ENCODE results near the gene HSBP1. TPM values are rescaled to one million over a fixed set of nuclear protein-coding genes. Genes with fewer than 3 reads are reported as not detected.
A peak's percentile ranks its signal among the peaks of the same experiment; 100 is the strongest.

HSBP1 gene
- 10 to 100 TPM; 20.0 to 25.1 (median 21.9) TPM for total RNA-seq

DNA sequence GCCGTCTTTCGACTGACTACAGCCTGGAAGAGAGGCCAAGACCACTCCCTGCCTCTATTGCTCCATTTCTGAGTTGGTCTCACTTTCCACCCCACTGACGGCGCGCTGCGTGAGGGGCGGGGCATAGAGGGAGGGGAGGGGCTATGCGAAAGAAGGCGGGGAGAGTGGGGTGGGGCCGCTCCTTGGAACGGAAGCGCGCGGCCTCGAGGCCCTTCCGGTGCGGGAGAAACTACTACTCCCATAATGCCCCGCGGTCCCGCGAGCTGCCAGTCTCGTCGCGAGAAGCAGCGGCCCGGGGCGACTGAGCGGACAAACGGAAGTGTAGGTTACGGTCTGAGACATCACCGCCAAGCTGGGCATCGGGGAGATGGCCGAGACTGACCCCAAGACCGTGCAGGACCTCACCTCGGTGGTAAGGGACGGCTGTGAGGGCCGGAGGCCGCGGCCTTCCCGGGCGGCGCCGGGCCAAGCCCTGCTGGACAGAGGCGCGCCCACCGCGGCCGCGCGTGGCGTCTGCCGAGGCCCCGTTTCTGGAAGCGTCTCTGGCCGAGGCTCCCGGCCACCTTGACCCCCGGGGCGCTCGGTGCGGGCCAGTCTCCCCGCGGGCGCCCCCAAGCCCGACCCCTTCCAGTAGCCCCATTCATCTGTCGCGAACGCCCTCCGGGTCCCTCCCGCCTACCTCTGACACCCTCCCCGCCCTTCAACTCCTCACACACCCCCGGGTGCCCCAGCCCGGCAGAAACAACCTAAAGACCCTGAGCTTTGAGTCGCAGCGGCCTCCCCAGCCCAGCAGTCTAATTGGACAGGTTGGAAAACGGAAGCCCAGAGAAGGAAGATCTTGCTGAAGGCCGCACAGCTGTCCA is at the start of gene HSBP1:
Gene HSBP1 (plus strand): TSS at position 269 of the 863 bp plus-strand sequence. CDS start 99 bp downstream, at position 368.
- DNase-seq (ENCODE audit: low spot score): peak; percentile 85
- TF ChIP-seq, protein P1, sequence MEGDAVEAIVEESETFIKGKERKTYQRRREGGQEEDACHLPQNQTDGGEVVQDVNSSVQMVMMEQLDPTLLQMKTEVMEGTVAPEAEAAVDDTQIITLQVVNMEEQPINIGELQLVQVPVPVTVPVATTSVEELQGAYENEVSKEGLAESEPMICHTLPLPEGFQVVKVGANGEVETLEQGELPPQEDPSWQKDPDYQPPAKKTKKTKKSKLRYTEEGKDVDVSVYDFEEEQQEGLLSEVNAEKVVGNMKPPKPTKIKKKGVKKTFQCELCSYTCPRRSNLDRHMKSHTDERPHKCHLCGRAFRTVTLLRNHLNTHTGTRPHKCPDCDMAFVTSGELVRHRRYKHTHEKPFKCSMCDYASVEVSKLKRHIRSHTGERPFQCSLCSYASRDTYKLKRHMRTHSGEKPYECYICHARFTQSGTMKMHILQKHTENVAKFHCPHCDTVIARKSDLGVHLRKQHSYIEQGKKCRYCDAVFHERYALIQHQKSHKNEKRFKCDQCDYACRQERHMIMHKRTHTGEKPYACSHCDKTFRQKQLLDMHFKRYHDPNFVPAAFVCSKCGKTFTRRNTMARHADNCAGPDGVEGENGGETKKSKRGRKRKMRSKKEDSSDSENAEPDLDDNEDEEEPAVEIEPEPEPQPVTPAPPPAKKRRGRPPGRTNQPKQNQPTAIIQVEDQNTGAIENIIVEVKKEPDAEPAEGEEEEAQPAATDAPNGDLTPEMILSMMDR (IDR thresholded peaks at IDR 0.05): no peak
- ATAC-seq (ENCODE audit: low FRiP score): peak; percentile 96

DNA sequence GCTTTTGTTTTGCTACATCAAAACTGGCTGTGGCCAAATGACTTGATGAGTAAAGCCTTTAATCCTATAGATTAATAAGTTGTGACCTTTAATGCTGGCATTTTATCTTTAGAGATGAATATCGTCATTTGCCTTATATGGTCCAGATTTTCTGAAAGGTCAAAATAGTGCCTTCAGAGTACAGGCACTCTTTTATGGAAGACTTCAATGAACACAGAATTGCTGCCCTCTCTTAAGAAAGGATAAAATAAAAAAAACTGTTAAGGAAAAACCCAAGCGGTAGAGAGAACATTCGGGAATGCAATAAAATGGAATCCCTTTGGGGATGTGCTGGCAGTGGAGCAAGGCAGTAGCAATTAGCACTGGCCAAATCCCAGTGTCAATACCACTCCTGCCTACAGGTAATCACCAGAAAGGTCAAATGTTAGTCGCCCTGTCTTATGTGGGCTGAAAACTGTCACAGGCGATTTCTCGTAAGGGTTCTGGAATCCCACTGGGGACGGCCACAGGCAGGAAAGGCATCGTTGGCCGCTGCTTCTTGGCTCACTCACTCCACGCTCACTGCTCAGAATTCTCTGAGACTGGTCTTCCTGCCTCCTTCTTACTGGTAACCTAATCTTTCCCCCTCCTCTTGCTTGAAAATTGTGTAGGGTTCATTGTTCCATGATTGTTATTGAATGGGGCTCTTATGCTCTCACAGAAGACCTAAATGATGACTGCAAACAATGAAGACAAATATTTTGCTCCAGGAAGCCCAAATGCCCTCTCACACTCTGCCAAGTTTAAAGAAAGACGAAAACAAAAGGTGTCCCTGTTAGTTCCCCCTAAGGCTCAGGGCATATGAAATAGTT is 45.4 kb upstream of the HSBP1 start:
- TF ChIP-seq, protein P1 (IDR thresholded peaks at IDR 0.05): no peak
- ATAC-seq (ENCODE audit: low FRiP score): no peak

DNA sequence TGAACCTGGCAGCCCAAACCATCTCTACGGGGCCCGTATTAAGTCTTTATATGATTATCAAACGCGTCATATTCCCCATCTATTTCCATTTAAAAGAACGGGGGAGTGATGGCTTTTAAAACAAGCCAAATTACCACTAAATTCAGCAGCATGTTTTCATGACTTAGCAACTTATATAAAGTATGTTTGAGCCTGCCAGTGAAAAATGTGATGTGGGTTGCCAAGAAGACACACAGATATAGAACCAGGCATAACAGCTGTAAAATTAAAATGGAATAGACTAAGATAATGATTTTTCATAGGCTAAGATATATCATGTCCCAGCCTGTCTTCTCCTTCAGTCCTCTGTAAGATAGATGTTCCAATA is 44.8 kb upstream of the HSBP1 start:
- TF ChIP-seq, protein P1 (IDR thresholded peaks at IDR 0.05): no peak
- no peak for DNase-seq (ENCODE audit: low spot score)
- ATAC-seq (ENCODE audit: low FRiP score): no peak

More for the DNA sequence above, 45.4 kb upstream of the HSBP1 start:
- no peak for DNase-seq (ENCODE audit: low spot score)

DNA sequence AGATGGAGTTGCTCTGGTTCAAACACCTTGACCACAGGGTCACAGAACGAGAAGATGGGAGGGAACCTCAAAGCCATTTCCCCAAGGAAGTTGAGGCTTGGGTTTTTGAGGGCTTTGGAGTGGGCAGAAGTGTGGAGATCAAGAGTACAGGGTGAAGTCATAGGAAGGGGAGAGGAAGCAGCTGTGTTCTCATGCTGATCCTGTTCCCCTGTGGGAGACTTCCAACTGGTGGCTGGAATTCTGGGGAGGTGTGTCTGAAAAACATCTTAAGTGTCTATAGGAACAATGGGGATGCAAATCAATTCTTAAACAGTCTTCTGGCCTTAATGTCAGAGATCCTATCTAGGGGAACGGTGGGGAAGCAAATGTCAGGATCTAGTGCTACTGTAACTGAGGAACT is 38.8 kb upstream of the HSBP1 start:
- no peak for ATAC-seq (ENCODE audit: low FRiP score)
- no peak for DNase-seq (ENCODE audit: low spot score)
- TF ChIP-seq, protein P1 (IDR thresholded peaks at IDR 0.05): no peak

DNA sequence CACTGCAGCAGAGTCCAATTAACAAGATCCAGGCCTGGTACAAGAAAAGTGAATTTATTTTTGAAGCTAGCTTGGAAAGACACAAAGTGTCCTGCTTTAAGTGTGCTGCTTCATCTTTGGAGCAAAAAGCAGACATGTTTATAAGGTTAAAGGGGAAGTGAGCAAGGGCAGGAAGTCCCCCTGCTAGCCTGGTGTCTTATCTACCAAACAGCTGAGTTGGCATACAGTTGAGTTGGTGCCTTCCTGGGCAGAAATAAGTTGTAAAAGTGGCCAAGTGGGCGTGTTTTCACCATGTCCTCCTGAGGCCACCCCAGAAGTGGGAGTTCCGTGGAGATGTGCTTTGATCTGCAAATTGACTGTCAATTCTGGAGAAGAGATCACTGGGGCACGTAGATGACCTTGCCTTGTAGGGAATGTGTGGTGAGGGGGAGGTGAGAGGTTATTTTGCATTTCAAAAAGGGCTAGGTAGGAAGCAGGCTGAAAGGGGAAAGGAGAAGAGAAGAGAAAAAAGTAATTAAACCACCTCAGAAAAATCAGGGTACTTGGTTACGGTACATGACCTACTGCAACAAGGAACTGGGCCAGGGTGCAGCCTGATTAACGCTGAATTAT is 38.3 kb upstream of the HSBP1 start:
- no peak for DNase-seq (ENCODE audit: low spot score)
- no peak for ATAC-seq (ENCODE audit: low FRiP score)
- TF ChIP-seq, protein P1 (IDR thresholded peaks at IDR 0.05): no peak

DNA sequence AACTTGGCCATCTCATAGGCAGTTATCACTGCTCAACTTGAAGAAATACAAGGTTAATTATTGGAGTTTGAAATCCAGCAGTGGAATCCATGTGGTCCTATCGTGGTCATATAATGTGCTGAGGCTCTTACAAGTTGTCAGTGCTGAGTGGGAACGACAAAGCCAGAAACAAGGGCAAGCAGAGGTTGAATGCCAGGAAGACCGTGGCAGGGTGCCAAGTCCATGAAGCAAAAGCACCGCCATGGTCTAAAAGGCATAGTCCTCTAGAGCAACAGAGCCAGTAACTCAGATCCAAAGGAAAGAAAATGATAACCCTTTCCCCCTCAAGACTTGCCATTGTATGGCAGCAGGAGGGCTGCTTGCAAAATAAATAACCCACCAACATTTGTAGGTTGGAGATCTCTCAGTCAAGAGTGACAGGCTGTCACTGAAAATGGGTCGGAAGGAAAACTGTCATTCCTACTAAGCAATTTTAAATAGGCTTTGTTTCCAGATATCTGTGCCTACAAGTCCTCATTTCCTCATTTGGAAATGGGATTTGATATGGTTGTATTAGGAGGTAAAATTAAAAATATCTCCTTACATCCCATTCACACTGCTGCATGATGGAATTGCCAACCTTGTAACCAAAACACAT is 36.4 kb upstream of the HSBP1 start:
- ATAC-seq (ENCODE audit: low FRiP score): no peak
- no peak for DNase-seq (ENCODE audit: low spot score)
- TF ChIP-seq, protein P1 (IDR thresholded peaks at IDR 0.05): no peak

Measured in omental fat pad (tissue), 4 donors.